GM23248 (cell line): ENCODE results near the gene PTHLH. TPM values are rescaled to one million over a fixed set of nuclear protein-coding genes. Genes with fewer than 3 reads are reported as not detected.

Experiments
- DNase-seq: peaks from one replicate; pipeline ENCODE4 v3.0.0-alpha.2; 2015
- H2AFZ ChIP-seq: fragments of 200-600 bp; sonication (generic); 2 replicates; pipeline ENCODE4 v1.6.1; 2016; ENCODE audit warnings: antibody characterized with exemption
- H3F3A ChIP-seq: fragments of 200-600 bp; sonication (generic); 2 replicates; pipeline ENCODE4 v1.6.1; 2016; ENCODE audit warnings: mild to moderate bottlenecking, antibody characterized with exemption, mixed run types; ENCODE audit not compliant: insufficient read depth
- H3K27ac ChIP-seq: fragments of 200-600 bp; sonication (generic); 2 replicates; pipeline ENCODE4 v1.5.1; 2016; ENCODE audit warnings: mild to moderate bottlenecking
- H3K27me3 ChIP-seq: fragments of 200-600 bp; sonication (generic); replicated peaks from 2 replicates; pipeline ENCODE4 v1.6.1; 2016; ENCODE audit warnings: mild to moderate bottlenecking; ENCODE audit not compliant: insufficient read depth
- H3K36me3 ChIP-seq: fragments of 200-600 bp; sonication (generic); 2 replicates; pipeline ENCODE4 v1.6.1; 2016; ENCODE audit warnings: low read depth, mild to moderate bottlenecking
- H3K4me1 ChIP-seq: fragments of 200-600 bp; sonication (generic); 2 replicates; pipeline ENCODE4 v1.6.1; 2016; ENCODE audit warnings: mild to moderate bottlenecking; ENCODE audit not compliant: insufficient read depth
- H3K4me2 ChIP-seq: fragments of 200-600 bp; sonication (generic); one replicate; pipeline ENCODE4 v1.6.1; 2016; ENCODE audit warnings: mild to moderate bottlenecking; ENCODE audit not compliant: unreplicated experiment
- H3K4me3 ChIP-seq: fragments of 200-600 bp; sonication (generic); 2 replicates; pipeline ENCODE4 v1.5.1; 2016; ENCODE audit warnings: mild to moderate bottlenecking
- H3K79me2 ChIP-seq: fragments of 200-600 bp; sonication (generic); 2 replicates; pipeline ENCODE4 v1.6.1; 2016; ENCODE audit warnings: mild to moderate bottlenecking; ENCODE audit not compliant: insufficient read depth
- H3K9ac ChIP-seq: fragments of 200-600 bp; sonication (generic); 2 replicates; pipeline ENCODE4 v1.6.1; 2016; ENCODE audit warnings: mild to moderate bottlenecking
- H3K9me2 ChIP-seq: fragments of 200-600 bp; sonication (generic); 2 replicates; pipeline ENCODE4 v1.6.1; 2016; ENCODE audit warnings: mixed run types, mild to moderate bottlenecking, moderate library complexity; ENCODE audit not compliant: insufficient read depth
- H3K9me3 ChIP-seq: fragments of 200-600 bp; sonication (generic); one replicate; pipeline ENCODE4 v1.6.1; 2017; ENCODE audit warnings: low read depth
- H4K20me1 ChIP-seq: fragments of 200-600 bp; sonication (generic); 2 replicates; pipeline ENCODE4 v1.6.0; 2016; ENCODE audit not compliant: insufficient read depth
- EZH2 ChIP-seq: fragments of 200-600 bp; sonication (generic); IDR thresholded peaks from 2 replicates; pipeline ENCODE4 v1.6.1; 2018; ENCODE audit warnings: antibody characterized with exemption, mild to moderate bottlenecking; ENCODE audit not compliant: insufficient read depth, poor library complexity, severe bottlenecking
- EZH2phosphoT487 ChIP-seq: fragments of 200-600 bp; sonication (generic); IDR thresholded peaks from 2 replicates; pipeline ENCODE4 v1.6.1; 2018; ENCODE audit warnings: antibody characterized with exemption, moderate library complexity, mild to moderate bottlenecking, low read depth; ENCODE audit not compliant: insufficient read depth
- WGBS, 2 experiments: methylation state at CpG; one replicate each; pipeline ENCODE4 v1.1.6; 2015 to 2017; ENCODE audit warnings: low lambda C conversion rate in 2 of 2, low coverage in 1 of 2; ENCODE audit errors: missing lambda C conversion rate in 2 of 2; 5-methylcytosine and 5-hydroxymethylcytosine counted together
- in situ Hi-C: fragments of 300-500 bp; cut with MboI; formaldehyde crosslinking; loops from 2 replicates; pipeline ENCODE4 v1.15.0; 2020
- polyA plus RNA-seq: library from polyadenylated mRNA; unstranded; fragments of >200 nt; fragmentation: Nextera tagmentation; extraction: Ambion mirVana; gene quantifications from 2 replicates; pipeline ENCODE4 v1.2.1, GENCODE V29; 2016
- total RNA-seq: library from RNA; depleted of rRNA; stranded (reverse); fragments of >200 nt; shearing (Covaris generic); gene quantifications from 2 replicates; pipeline ENCODE4 v1.2.3, GENCODE V29; 2014

PTHLH gene
- total and polyA plus RNA-seq, 2 experiments from 2014 or later, result 4.7 to 6.4 TPM

DNA sequence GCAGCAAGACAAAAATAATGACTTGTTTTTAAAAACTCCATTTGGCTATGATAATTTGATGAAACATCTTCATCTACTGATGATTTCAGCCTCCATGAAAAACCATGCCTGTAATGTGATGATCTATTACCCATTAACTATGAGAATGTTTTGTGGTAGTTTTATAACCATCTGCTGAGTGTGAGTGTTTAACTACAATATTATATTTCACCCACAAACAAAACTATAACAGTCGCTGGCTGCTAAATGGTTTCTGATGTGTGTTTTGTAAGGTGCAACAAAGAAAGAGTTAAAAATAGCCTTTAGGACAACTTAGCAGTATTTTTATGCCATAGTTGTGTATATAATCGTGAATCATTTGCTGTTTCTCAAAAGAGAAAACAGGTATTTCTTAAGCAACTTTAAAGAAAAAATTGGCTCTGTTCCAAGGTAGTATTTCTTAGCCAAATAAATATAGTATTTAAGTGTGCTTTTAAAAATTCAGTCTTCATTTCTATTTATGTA lies 4.9 kb downstream of the PTHLH start:
- Histone ChIP-seq H3K4me1 (peaks cover 41% of the 10 kb centered on the region), H3K9me3 (no peaks in the 10 kb centered on the region), H4K20me1 (no peaks in the 10 kb centered on the region; the same call in 1 of the 2 replicates), H3K4me2 (peak overlapping the region; percentile 75), H3K36me3 (no peaks in the 10 kb centered on the region), H3K4me3 (peak overlapping the region; percentile 76; the same call in 1 of the 2 replicates), H3K9me2 (no peaks in the 10 kb centered on the region), H3K79me2 (0 out of 2 replicates have a peak, but pooled peaks cover 12% of the 10 kb centered on the region), H3K27me3 (no peaks in the 10 kb centered on the region), H2AFZ (no peak overlapping the region), H3K9ac (peak overlapping the region; percentile 32), H3K27ac (peak overlapping the region; percentile 81), H3F3A (peaks cover 59% of the 10 kb centered on the region)
- WGBS, 2 experiments, result 38 to 67% methylated on average over 2 of the region's 2 CpGs
- no peak for TF ChIP-seq EZH2
- 0 out of 2 replicates have a peak, but pooled peaks have one; percentile 81 for TF ChIP-seq EZH2phosphoT487
- DNase-seq, result peak; percentile 68
- in situ Hi-C loops, result no loop called here

DNA sequence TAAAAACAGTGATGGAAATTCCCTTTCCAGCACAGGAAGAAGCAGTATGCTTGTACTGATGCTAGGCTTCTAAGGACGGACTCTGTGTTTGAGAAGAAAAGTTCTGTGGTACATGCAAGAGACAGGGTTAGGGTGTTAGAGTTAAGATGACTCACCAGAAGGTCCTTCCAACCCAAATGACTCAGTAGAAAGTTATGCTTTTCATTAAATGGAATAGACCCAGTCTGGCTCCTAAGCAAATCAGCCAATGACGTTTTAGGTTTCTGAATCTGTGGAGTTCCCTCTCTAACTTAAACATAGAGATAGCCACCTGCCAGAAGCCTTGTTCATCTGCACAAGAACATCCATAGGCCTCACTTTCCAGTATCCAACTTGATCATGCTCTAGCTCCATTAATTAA lies 5.7 kb downstream of the PTHLH start:
- TF ChIP-seq EZH2 (no peak), EZH2phosphoT487 (no peak)
- in situ Hi-C loops, result no loop called here
- Histone ChIP-seq H3K27me3 (no peaks in the 10 kb centered on the region), H3K4me3 (peak overlapping the region; percentile 14; the same call in 1 of the 2 replicates), H3K27ac (peak overlapping the region; percentile 81), H3K9me3 (no peaks in the 10 kb centered on the region), H3K4me2 (peak overlapping the region; percentile 75), H3K79me2 (0 out of 2 replicates have a peak, but pooled peaks cover 12% of the 10 kb centered on the region), H2AFZ (no peak overlapping the region), H3K9me2 (no peaks in the 10 kb centered on the region), H3K36me3 (0 out of 2 replicates have a peak, but pooled peaks cover 3% of the 10 kb centered on the region), H3K9ac (peak overlapping the region; percentile 49), H3K4me1 (peaks cover 41% of the 10 kb centered on the region), H3F3A (peaks cover 52% of the 10 kb centered on the region), H4K20me1 (no peaks in the 10 kb centered on the region; the same call in 1 of the 2 replicates)
- 2 to 3% methylated on average over 2 of the region's 2 CpGs for WGBS, 2 experiments
- DNase-seq, result peak; percentile 96

DNA sequence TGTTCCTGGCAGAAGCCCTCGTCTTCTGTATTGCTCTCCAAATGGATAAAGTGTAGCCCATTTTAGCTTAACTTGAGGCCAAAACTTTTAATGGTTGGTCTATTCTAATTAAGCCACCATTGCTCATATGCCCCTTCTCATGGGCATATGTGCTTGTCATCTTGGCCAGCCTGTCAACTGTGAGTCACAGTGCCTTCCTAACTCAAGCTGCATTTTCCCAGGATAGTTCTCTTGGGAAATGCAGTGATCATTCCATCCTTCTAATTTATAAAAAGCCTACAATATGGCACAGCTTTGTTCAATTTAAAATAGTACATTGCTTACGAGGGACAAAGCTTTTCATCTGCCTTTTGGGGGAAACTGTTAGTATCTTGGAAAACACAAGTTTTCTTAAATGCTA lies 6.6 kb downstream of the PTHLH start:
- peak overlapping the region; percentile 81 for H3K27ac ChIP-seq

DNA sequence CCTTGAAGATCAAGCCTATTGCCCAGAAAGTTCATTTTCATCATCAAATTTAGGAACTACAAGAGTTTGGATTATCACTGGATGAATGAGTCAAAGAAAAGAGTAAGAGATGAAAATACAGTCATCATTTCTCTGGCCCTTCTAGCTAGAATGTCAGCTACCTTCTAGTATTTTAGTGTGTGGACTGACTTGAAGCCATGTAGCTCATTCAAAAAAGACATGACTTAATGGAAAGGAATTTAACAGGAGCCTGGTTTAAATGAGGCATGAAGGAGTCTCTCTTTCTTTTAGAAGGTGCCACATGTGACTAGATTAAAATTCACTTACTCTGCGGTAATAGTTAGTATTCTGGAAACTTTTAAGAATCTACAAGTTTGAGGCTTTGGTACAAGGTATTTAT lies 7.1 kb downstream of the PTHLH start:
- Histone ChIP-seq H3K9me3 (no peaks in the 10 kb centered on the region), H3K9ac (no peak overlapping the region), H3K4me1 (peaks cover 41% of the 10 kb centered on the region), H4K20me1 (no peaks in the 10 kb centered on the region; the same call in 1 of the 2 replicates), H3K79me2 (0 out of 2 replicates have a peak, but pooled peaks cover 12% of the 10 kb centered on the region), H3K27me3 (no peaks in the 10 kb centered on the region), H3F3A (peaks cover 42% of the 10 kb centered on the region), H3K36me3 (0 out of 2 replicates have a peak, but pooled peaks cover 3% of the 10 kb centered on the region), H3K4me2 (peak overlapping the region; percentile 75), H2AFZ (no peak overlapping the region), H3K27ac (peak overlapping the region; percentile 81), H3K9me2 (no peaks in the 10 kb centered on the region), H3K4me3 (no peak overlapping the region)
- DNase-seq, result peak; percentile 71
- no peak for TF ChIP-seq EZH2phosphoT487
- no peak for TF ChIP-seq EZH2
- in situ Hi-C loops, result no loop called here
- WGBS, 2 experiments, result 34 to 50% methylated on average over 1 of the region's 1 CpG

More for the DNA sequence above, 6.6 kb downstream of the PTHLH start:
- WGBS, 2 experiments, result 34 to 41% methylated on average over 2 of the region's 2 CpGs
- Histone ChIP-seq H3K4me3 (no peak overlapping the region), H3K79me2 (0 out of 2 replicates have a peak, but pooled peaks cover 12% of the 10 kb centered on the region), H3K36me3 (0 out of 2 replicates have a peak, but pooled peaks cover 3% of the 10 kb centered on the region), H3K4me1 (peaks cover 41% of the 10 kb centered on the region), H4K20me1 (no peaks in the 10 kb centered on the region; the same call in 1 of the 2 replicates), H3K4me2 (peak overlapping the region; percentile 75), H2AFZ (no peak overlapping the region), H3K27me3 (no peaks in the 10 kb centered on the region), H3K9ac (peak overlapping the region; percentile 49), H3K9me2 (no peaks in the 10 kb centered on the region), H3F3A (peaks cover 43% of the 10 kb centered on the region), H3K9me3 (no peaks in the 10 kb centered on the region)
- TF ChIP-seq EZH2phosphoT487 (no peak), EZH2 (no peak)
- in situ Hi-C loops, result no loop called here
- peak; percentile 83 for DNase-seq
